H1 (cell line): ENCODE data around the gene CCDC178. TPM values are rescaled to one million over a fixed set of nuclear protein-coding genes. Genes with fewer than 3 reads are reported as not detected.

Experiments
- BCL11A ChIP-seq, 2 experiments: IDR thresholded peaks; one replicate each; pipeline ENCODE4 v1.6.1; 2011; ENCODE audit warnings: low read depth in 2 of 2, low read length in 2 of 2, mild to moderate bottlenecking in 2 of 2
- polyA plus RNA-seq, 7 experiments: library from polyadenylated mRNA; depleted of rRNA in 3 of 7; stranded (reverse) in 5 of 7; unstranded in 2 of 7; fragments of >200 nt in 5 of 7; fragments of 200-250 nt in 2 of 7; gene quantifications; 1 replicate in 5 of 7; 2 replicates in 1 of 7; 4 replicates in 1 of 7; pipeline versions ENCODE4 v1.2.1 to v1.2.3, GENCODE V29; 2011 to 2013; ENCODE audit warnings: missing spikeins in 2 of 7, mixed read lengths in 2 of 7
- total RNA-seq: library from RNA; stranded (reverse); fragmentation: NEBNext Ultra II Directional; extraction: Animal tissue kit (Norgen Biotek cat#: 25700); gene quantifications from 2 replicates; pipeline ENCODE4 v1.2.1, GENCODE V29; 2021

CCDC178 gene
- total and polyA plus RNA-seq, 2 of the 8 experiments (the other 6 are each of a cell fraction or from before 2014, with no cell fraction given) = not detected

DNA sequence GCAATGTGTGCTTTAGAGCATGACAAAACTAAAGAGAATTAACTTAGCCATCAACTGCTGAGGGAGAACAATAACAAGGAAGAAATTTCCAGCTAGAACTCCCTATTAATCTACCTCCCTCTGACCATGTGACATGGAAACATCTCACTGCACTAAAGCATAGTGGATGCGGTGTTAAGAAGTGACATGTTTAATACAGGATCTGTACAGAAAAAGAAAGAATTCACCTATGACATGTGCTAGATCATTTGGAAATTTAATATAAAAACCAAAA lies 465.4 kb downstream of the CCDC178 start (continued):
- TF ChIP-seq BCL11A (IDR thresholded peaks at IDR 0.05; ENCODE audit: low read depth in 2 of 2, low read length in 2 of 2) = no peak
- TF ChIP-seq, all 59 proteins: peak for 0
